ENCODE measurements around the gene FAM222B.

GRCh38 chr17:28792877-28793661 lies 49.5 kb downstream of the FAM222B start:
- TF ChIP-seq ZNF274 (IDR thresholded peaks at IDR 0.05; ENCODE audit: low read length) (no peak), ZNF274 (tag by site-specific recombination; IDR thresholded peaks at IDR 0.05; ENCODE audit: borderline replicate concordance) (no peak), ZXDB (tag by site-specific recombination; IDR thresholded peaks at IDR 0.05) (no peak), ZNF530 (tag by site-specific recombination; IDR thresholded peaks at IDR 0.05; ENCODE audit: low read depth) (no peak), ZNF37A (tag by site-specific recombination; IDR thresholded peaks at IDR 0.05) (no peak), ZBTB8A (tag by site-specific recombination; IDR thresholded peaks at IDR 0.05) (no peak)
- TF ChIP-seq, protein P1, sequence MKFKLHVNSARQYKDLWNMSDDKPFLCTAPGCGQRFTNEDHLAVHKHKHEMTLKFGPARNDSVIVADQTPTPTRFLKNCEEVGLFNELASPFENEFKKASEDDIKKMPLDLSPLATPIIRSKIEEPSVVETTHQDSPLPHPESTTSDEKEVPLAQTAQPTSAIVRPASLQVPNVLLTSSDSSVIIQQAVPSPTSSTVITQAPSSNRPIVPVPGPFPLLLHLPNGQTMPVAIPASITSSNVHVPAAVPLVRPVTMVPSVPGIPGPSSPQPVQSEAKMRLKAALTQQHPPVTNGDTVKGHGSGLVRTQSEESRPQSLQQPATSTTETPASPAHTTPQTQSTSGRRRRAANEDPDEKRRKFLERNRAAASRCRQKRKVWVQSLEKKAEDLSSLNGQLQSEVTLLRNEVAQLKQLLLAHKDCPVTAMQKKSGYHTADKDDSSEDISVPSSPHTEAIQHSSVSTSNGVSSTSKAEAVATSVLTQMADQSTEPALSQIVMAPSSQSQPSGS (tag by site-specific recombination; IDR thresholded peaks at IDR 0.05; ENCODE audit: low read depth): peak; percentile 88

All from HEK293 (cell line).